HEK293T (cell line): ENCODE data around the gene ZNF316.

Experiments
- BHLHE40 ChIP-seq: fragments of 450-650 bp; IDR thresholded peaks from 2 replicates; pipeline ENCODE4 v1.6.1; 2016; ENCODE audit warnings: mild to moderate bottlenecking, moderate library complexity, borderline replicate concordance
- ELF4 ChIP-seq: fragments of 450-650 bp; IDR thresholded peaks from 2 replicates; pipeline ENCODE4 v1.6.1; 2017; ENCODE audit warnings: antibody characterized with exemption
- FOXA1 ChIP-seq: fragments of 450-650 bp; IDR thresholded peaks from 2 replicates; pipeline ENCODE4 v1.6.1; 2016; ENCODE audit warnings: mild to moderate bottlenecking
- FOXK2 ChIP-seq: fragments of 450-650 bp; IDR thresholded peaks from 2 replicates; pipeline ENCODE4 v1.6.1; 2016; ENCODE audit warnings: mild to moderate bottlenecking
- HDGF ChIP-seq: fragments of 450-650 bp; IDR thresholded peaks from 2 replicates; pipeline ENCODE4 v1.6.1; 2017; ENCODE audit warnings: antibody characterized with exemption, borderline replicate concordance
- LEF1 ChIP-seq: fragments of 450-650 bp; IDR thresholded peaks from 2 replicates; pipeline ENCODE4 v1.6.1; 2017; ENCODE audit warnings: mild to moderate bottlenecking, borderline replicate concordance
- SP1 ChIP-seq: fragments of 450-650 bp; IDR thresholded peaks from 2 replicates; pipeline ENCODE4 v1.6.1; 2017
- TARDBP ChIP-seq: fragments of 450-650 bp; IDR thresholded peaks from 2 replicates; pipeline ENCODE4 v1.6.1; 2016

DNA sequence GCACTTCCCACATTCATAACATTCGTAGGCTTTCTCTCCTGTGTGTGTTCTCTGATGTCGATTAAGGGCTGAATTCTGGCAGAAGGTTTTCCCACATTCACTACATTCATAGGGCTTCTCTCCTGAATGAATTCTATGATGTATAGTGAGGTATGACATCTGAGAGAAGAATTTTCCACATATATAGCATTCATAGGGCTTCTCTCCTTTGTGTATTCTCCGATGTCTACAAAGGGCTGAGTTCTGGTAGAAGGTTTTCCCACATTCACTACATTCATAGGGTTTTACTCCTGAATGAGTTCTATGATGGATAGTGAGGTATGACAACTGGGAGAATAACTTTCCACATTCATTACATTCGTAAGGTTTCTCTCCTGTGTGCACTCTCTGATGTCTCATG is 54.0 kb downstream of the ZNF316 start:
- TF ChIP-seq SP1 (no peak), FOXK2 (no peak), LEF1 (no peak), TARDBP (no peak), ELF4 (no peak), BHLHE40 (no peak), HDGF (no peak), FOXA1 (no peak)
